GM12891 (cell line): Measurements from ENCODE around the gene WDR27.

Experiments
- POLR2A ChIP-seq: IDR thresholded peaks from 2 replicates; pipeline ENCODE4 v1.6.1; 2011; ENCODE audit warnings: low read depth, low read length, control low read depth
- POLR2AphosphoS5 ChIP-seq: IDR thresholded peaks from 2 replicates; pipeline ENCODE4 v1.6.1; 2011; ENCODE audit warnings: low read depth, low read length, control low read depth

DNA sequence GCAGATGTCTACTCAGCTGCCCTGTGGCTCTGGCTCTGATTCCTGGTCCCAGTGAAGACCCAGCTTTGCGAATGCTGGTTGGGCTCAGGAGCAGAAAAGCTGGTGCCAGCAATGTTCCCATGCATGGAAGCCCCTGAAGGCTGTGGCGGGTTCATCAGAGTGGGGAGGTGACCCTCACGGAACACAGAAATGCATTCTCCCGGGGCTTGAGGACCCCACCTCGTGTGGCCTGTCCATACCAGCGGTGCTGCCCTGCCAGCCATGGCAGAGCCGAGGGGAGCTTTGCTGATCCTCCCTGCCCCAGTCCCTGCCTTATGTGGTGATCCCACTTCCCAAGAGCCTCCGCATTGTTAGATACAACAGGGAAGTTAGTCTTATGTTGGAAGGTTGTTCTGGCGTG, 290.5 kb downstream of the WDR27 start:
- TF ChIP-seq POLR2A, result no peak
- no peak for TF ChIP-seq POLR2AphosphoS5
